Tibial nerve (tissue), 3 donors: ENCODE results near the gene BAIAP2L2.

Experiments used
- POLR2A ChIP-seq, 2 donors: fragments of 450-650 bp; IDR thresholded peaks; one replicate each; pipeline ENCODE4 v1.6.1; 2017; ENCODE audit warnings: antibody characterized with exemption in 2 of 2, mild to moderate bottlenecking in 2 of 2, moderate library complexity in 2 of 2
- TF ChIP-seq, protein P1 (sequence below), 5 experiments: fragments of 200-600 bp in 3 of 5; fragments of 450-650 bp in 2 of 5; sonication (generic) in 3 of 5; IDR thresholded peaks; one replicate each; pipeline ENCODE4 v1.5.1; 2016 to 2019; ENCODE audit warnings: antibody characterized with exemption in 5 of 5, mild to moderate bottlenecking in 3 of 5, moderate library complexity in 2 of 5

- TF ChIP-seq, protein P1, sequence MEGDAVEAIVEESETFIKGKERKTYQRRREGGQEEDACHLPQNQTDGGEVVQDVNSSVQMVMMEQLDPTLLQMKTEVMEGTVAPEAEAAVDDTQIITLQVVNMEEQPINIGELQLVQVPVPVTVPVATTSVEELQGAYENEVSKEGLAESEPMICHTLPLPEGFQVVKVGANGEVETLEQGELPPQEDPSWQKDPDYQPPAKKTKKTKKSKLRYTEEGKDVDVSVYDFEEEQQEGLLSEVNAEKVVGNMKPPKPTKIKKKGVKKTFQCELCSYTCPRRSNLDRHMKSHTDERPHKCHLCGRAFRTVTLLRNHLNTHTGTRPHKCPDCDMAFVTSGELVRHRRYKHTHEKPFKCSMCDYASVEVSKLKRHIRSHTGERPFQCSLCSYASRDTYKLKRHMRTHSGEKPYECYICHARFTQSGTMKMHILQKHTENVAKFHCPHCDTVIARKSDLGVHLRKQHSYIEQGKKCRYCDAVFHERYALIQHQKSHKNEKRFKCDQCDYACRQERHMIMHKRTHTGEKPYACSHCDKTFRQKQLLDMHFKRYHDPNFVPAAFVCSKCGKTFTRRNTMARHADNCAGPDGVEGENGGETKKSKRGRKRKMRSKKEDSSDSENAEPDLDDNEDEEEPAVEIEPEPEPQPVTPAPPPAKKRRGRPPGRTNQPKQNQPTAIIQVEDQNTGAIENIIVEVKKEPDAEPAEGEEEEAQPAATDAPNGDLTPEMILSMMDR (IDR thresholded peaks at IDR 0.05), result no peak
- no peak for TF ChIP-seq POLR2A (IDR thresholded peaks at IDR 0.05)
Observed at GRCh38 chr22:38075961-38076360, 34.5 kb downstream of the BAIAP2L2 start.
